Tibial nerve (tissue), 4 donors: ENCODE measurements around the gene RAB27B. TPM values are rescaled to one million over a fixed set of nuclear protein-coding genes. Genes with fewer than 3 reads are reported as not detected.

ENCODE experiments used
- DNase-seq, 2 donors: peaks; one replicate each; pipeline ENCODE4 v3.0.0-alpha.2; 2019; ENCODE audit warnings: low spot score in 2 of 2
- H3K27ac ChIP-seq, 4 donors: fragments of 200-600 bp; sonication (generic) in 3 of 4; one replicate each; pipeline ENCODE4 v1.5.1; 2017 to 2019; ENCODE audit warnings: mild to moderate bottlenecking in 1 of 4
- H3K27me3 ChIP-seq, 2 donors: fragments of 200-600 bp; sonication (generic) in 1 of 2; one replicate each; pipeline versions ENCODE4 v1.5.1 to v1.6.0; 2017 to 2019
- H3K36me3 ChIP-seq, 3 donors: fragments of 200-600 bp; sonication (generic); one replicate each; pipeline ENCODE4 v1.5.1; 2018 to 2019
- H3K4me1 ChIP-seq, 4 donors: fragments of 200-600 bp; sonication (generic) in 3 of 4; one replicate each; pipeline ENCODE4 v1.5.1; 2017 to 2019
- H3K4me3 ChIP-seq, 4 donors: fragments of 200-600 bp; sonication (generic) in 3 of 4; one replicate each; pipeline ENCODE4 v1.5.1; 2017 to 2019; ENCODE audit warnings: mild to moderate bottlenecking in 1 of 4, moderate library complexity in 1 of 4
- H3K9me3 ChIP-seq, 4 donors: fragments of 200-600 bp; sonication (generic) in 3 of 4; one replicate each; pipeline ENCODE4 v1.5.1; 2017 to 2019
- CTCF ChIP-seq, 5 experiments: fragments of 200-600 bp in 3 of 5; fragments of 450-650 bp in 2 of 5; sonication (generic) in 3 of 5; IDR thresholded peaks; one replicate each; pipeline ENCODE4 v1.5.1; 2016 to 2019; ENCODE audit warnings: antibody characterized with exemption in 5 of 5, mild to moderate bottlenecking in 3 of 5, moderate library complexity in 2 of 5
- EP300 ChIP-seq, 2 donors: sonication (generic); formaldehyde crosslinking; IDR thresholded peaks; one replicate each; pipeline ENCODE4 v1.6.1; 2017; ENCODE audit warnings: antibody characterized with exemption in 2 of 2, mild to moderate bottlenecking in 1 of 2
- POLR2A ChIP-seq, 2 donors: fragments of 450-650 bp; IDR thresholded peaks; one replicate each; pipeline ENCODE4 v1.6.1; 2017; ENCODE audit warnings: antibody characterized with exemption in 2 of 2, mild to moderate bottlenecking in 2 of 2, moderate library complexity in 2 of 2
- WGBS, 2 donors: methylation state at CpG; one replicate each; pipeline ENCODE4 v1.1.5; 2018; 5-methylcytosine and 5-hydroxymethylcytosine counted together
- total RNA-seq, 4 donors: library from RNA; depleted of rRNA; stranded (reverse); fragments of >200 nt; gene quantifications; one replicate each; pipeline ENCODE4 v1.1.0, GENCODE V29; 2016

The RAB27B gene
- total RNA-seq, 4 donors from 2014 or later = under 0.01 to 0.22 TPM; not detected in 2

DNA sequence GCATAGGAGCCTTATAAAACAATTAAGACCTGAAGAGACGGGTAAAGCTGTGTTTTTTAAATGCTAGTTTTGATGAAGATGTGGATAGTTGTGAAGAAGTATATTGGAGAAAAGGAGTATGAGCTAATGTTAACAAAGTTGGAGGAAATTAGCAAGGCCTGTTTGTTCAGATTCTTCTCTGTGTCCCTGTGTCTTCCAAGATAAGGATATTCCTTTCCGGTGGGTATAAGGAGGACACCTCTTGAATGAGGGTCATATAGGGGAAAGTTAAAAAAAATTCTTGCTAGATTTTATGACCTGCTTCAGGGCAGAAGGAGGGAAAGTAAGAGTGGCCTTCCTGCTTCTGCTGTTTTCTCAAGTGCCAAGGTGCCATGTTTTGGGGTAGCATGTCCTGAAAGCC is 72.0 kb downstream of the RAB27B start:
- Histone ChIP-seq H3K27ac (no peak overlapping the region), H3K9me3 (no peaks in the 10 kb centered on the region), H3K4me3 (no peak overlapping the region), H3K36me3 (no peaks in the 10 kb centered on the region), H3K27me3 (no peaks in the 10 kb centered on the region), H3K4me1 (no peaks in the 10 kb centered on the region)
- TF ChIP-seq EP300 (IDR thresholded peaks at IDR 0.05) (no peak), CTCF (IDR thresholded peaks at IDR 0.05) (no peak), POLR2A (IDR thresholded peaks at IDR 0.05) (no peak)
- WGBS, 2 donors = 83 to 90% methylated on average over 2 of the region's 2 CpGs
- no peak for DNase-seq

DNA sequence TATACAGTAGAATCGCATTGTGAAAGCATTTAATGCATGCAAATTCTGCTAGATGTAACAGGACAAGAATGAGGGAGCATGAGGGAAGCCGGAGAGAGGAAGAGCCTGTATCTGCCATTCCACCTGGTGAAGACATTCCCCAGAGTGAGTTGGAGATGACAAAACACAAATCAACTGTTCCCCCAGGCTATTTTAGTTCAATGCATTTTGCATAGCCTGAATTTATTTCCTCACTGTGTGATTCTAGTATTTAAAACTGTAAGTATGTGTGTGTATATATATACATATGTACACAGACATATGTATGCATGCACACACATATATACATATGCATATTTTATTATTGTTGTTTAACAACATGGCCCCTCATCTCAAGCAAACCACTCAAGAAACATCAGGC is 76.3 kb downstream of the RAB27B start:
- Histone ChIP-seq H3K9me3 (no peaks in the 10 kb centered on the region), H3K27ac (no peak overlapping the region), H3K27me3 (no peaks in the 10 kb centered on the region), H3K4me3 (no peak overlapping the region), H3K4me1 (no peaks in the 10 kb centered on the region), H3K36me3 (no peaks in the 10 kb centered on the region)
- no peak for TF ChIP-seq CTCF (IDR thresholded peaks at IDR 0.05)
- TF ChIP-seq POLR2A (IDR thresholded peaks at IDR 0.05) = no peak
- no peak for TF ChIP-seq EP300 (IDR thresholded peaks at IDR 0.05)
- WGBS, 2 donors = 88 to 94% methylated on average over 2 of the region's 2 CpGs
- DNase-seq = no peak

- 94 to 99% methylated on average over 5 of the region's 5 CpGs for whole genome bisulfite sequencing, 2 donors
- no peak overlapping the region for H3K4me3 ChIP-seq
- H3K4me1 ChIP-seq = no peaks in the 10 kb centered on the region
- no peaks in the 10 kb centered on the region for H3K36me3 ChIP-seq
- DNase-seq = no peak
- no peaks in the 10 kb centered on the region for H3K27me3 ChIP-seq
- no peak overlapping the region for H3K27ac ChIP-seq
- no peak for TF ChIP-seq EP300 (IDR thresholded peaks at IDR 0.05)
- TF ChIP-seq CTCF (IDR thresholded peaks at IDR 0.05) = no peak
- TF ChIP-seq POLR2A (IDR thresholded peaks at IDR 0.05) = no peak
- no peaks in the 10 kb centered on the region for H3K9me3 ChIP-seq
Measured at GRCh38 chr18:54905629-54906028, 77.4 kb downstream of the RAB27B start.

DNA sequence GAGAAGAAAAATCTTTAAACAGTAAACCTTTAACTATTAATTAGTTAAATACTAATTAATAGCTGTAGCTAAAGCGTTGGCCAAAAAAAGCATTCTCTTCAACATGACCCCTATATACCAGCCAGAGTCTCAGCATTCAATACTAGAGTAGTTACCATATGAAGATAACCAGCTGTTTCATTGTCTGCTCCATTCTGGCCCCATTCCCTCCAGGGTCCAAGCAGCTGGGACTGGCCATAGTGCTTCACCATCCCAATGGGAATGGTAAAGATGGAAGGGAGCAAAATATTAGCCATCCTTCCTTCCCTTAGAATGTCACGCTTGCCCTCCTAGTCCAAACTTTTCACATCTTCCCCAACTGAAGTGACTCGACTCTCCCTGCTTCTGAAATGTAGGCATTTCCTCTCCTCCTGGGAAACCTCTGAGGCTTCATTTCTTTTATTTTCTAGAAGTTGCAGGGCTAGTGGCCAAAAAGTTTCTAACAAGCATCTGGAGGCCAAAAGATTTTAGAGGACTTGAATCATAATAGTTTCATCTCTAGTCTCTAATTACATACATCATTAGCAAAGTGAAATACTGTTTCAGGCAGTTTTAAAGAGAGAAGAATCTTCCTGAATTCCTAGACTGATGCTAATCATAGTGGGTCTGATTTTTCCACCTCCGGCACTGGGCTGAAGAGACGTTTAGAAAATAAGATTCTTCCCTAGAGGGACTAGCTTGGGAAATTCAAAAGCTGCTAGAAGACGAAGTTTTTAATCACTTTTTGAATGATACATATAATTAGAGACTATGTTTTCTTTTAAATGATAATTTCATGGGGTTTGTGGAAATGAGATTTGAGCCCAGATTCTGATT is 78.3 kb downstream of the RAB27B start:
- TF ChIP-seq EP300 (IDR thresholded peaks at IDR 0.05) = no peak
- no peak for TF ChIP-seq POLR2A (IDR thresholded peaks at IDR 0.05)
- no peak for TF ChIP-seq CTCF (IDR thresholded peaks at IDR 0.05)
- H3K9me3 ChIP-seq = no peaks in the 10 kb centered on the region
- WGBS, 2 donors = 58 to 77% methylated on average over 5 to 6 of the region's 6 CpGs
- H3K4me3 ChIP-seq = no peak overlapping the region
- no peaks in the 10 kb centered on the region for H3K36me3 ChIP-seq
- H3K4me1 ChIP-seq = no peaks in the 10 kb centered on the region
- H3K27me3 ChIP-seq = no peaks in the 10 kb centered on the region
- no peak overlapping the region for H3K27ac ChIP-seq
- no peak for DNase-seq

DNA sequence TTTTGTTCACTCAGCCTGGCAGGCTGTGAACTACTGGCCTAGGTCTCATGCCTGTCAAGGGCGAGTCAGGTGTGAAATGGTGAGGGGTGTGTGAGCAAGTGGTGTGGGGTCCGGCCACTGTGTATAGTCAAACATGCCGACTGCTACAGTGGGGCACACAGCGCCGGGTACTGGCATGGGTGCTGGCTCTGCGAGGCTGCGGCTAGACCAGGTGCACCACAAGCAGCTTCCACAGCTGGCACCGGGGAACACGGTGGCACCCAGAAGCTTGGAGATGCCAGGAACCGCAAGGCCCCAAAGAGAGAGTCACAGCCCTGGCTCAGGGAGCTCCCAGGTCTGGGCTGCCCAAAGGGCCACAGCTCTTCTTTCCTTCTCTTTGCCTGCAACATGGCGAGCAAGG is 81.3 kb downstream of the RAB27B start:
- 85 to 98% methylated on average over 6 to 11 of the region's 11 CpGs for WGBS, 2 donors
- H3K27me3 ChIP-seq = no peaks in the 10 kb centered on the region
- no peak overlapping the region for H3K4me3 ChIP-seq

More for the DNA sequence above, 81.3 kb downstream of the RAB27B start:
- no peak for TF ChIP-seq POLR2A (IDR thresholded peaks at IDR 0.05)
- TF ChIP-seq EP300 (IDR thresholded peaks at IDR 0.05) = no peak
- Histone ChIP-seq H3K36me3 (no peaks in the 10 kb centered on the region), H3K9me3 (no peaks in the 10 kb centered on the region), H3K4me1 (no peaks in the 10 kb centered on the region), H3K27ac (no peak overlapping the region)
- no peak for DNase-seq
